Endothelial cell of umbilical vein (primary cell): Measurements from ENCODE around the gene ESYT2. TPM values are rescaled to one million over a fixed set of nuclear protein-coding genes. Genes with fewer than 3 reads are reported as not detected.

Experiments used
- BruUV-seq: library from RNA; stranded (reverse); fragments of 400-500 nt; replicated peaks from 2 replicates; lab custom pipeline; 2021; lab: Mats Ljungman, UMichigan
- CTCF ChIA-PET: fragments of 300-600, 350-600 bp; sonication (Branson Sonifier 250); formaldehyde crosslinking; loops from one replicate; lab custom pipeline; 2021; ENCODE audit warnings: antibody characterized with exemption, inconsistent platforms; lab: Charles Lee
- POLR2A ChIA-PET: fragments of 300-600, 350-600 bp; sonication (Branson Sonifier 250); formaldehyde crosslinking; loops from one replicate; lab custom pipeline; 2021; ENCODE audit warnings: antibody characterized with exemption, inconsistent platforms; lab: Charles Lee
- DNase-seq: peaks from one replicate; pipeline ENCODE4 v3.0.0-alpha.2; 2011; ENCODE audit warnings: low read depth, low spot score
- FAIRE-seq: peaks from 2 replicates; lab custom pipeline; 2011; peaks lifted over from hg19 to GRCh38; lab: Jason Lieb, UNC
- H2AFZ ChIP-seq: 2 replicates; pipeline ENCODE4 v1.6.0; 2012; ENCODE audit warnings: low read depth, low read length, control low read depth, inconsistent platforms
- H3K27ac ChIP-seq: 2 replicates; pipeline ENCODE4 v1.5.1; 2011; ENCODE audit warnings: low read depth, mild to moderate bottlenecking, control low read depth, low read length, moderate library complexity; ENCODE audit not compliant: insufficient read depth
- H3K27me3 ChIP-seq, 2 experiments: 2 replicates each; pipeline versions ENCODE4 v1.6.0 to v1.6.1; 2011; ENCODE audit warnings: low read length in 2 of 2, mixed read lengths in 1 of 2; ENCODE audit not compliant: control insufficient read depth in 2 of 2, insufficient read depth in 2 of 2
- H3K36me3 ChIP-seq, 2 experiments: 2 replicates in 1 of 2; 3 replicates in 1 of 2; pipeline ENCODE4 v1.5.1; 2011; ENCODE audit warnings: low read length in 2 of 2, mild to moderate bottlenecking in 1 of 2, moderate library complexity in 1 of 2; ENCODE audit not compliant: control insufficient read depth in 2 of 2, insufficient read depth in 2 of 2; ENCODE audit errors: extremely low read depth in 1 of 2
- H3K4me1 ChIP-seq: 3 replicates; pipeline ENCODE4 v1.5.1; 2011; ENCODE audit warnings: mild to moderate bottlenecking, low read length; ENCODE audit not compliant: control insufficient read depth, insufficient read depth; ENCODE audit errors: extremely low read depth
- H3K4me2 ChIP-seq: 2 replicates; pipeline ENCODE4 v1.6.1; 2011; ENCODE audit warnings: low read length, control low read depth, mixed read lengths; ENCODE audit not compliant: insufficient read depth
- H3K4me3 ChIP-seq, 3 experiments: fragments of 200-600 bp in 1 of 3; sonication (generic), shearing (Covaris generic) in 1 of 3; replicated peaks in 1 of 3; 2 replicates each; pipeline ENCODE4 v1.5.1; 2011 to 2016; ENCODE audit warnings: control low read depth in 3 of 3, low read length in 3 of 3, mild to moderate bottlenecking in 2 of 3, inconsistent platforms in 1 of 3, low read depth in 1 of 3, moderate library complexity in 1 of 3; ENCODE audit not compliant: insufficient read depth in 1 of 3
- H3K79me2 ChIP-seq: 2 replicates; pipeline ENCODE4 v1.6.0; 2012; ENCODE audit warnings: low read length, inconsistent platforms; ENCODE audit not compliant: control insufficient read depth, insufficient read depth
- H3K9ac ChIP-seq: replicated peaks from 2 replicates; pipeline ENCODE3; 2011; ENCODE audit warnings: low read length, control low read depth; ENCODE audit not compliant: insufficient read depth; ENCODE audit errors: extremely low read depth
- H3K9me1 ChIP-seq: replicated peaks from 3 replicates; pipeline ENCODE4 v1.6.0; 2011; ENCODE audit warnings: mild to moderate bottlenecking, low read length; ENCODE audit not compliant: control insufficient read depth, insufficient read depth; ENCODE audit errors: extremely low read depth
- H3K9me3 ChIP-seq: replicated peaks from 2 replicates; pipeline ENCODE4 v1.5.1; 2012; ENCODE audit warnings: low read length, inconsistent platforms; ENCODE audit not compliant: control insufficient read depth, insufficient read depth
- H4K20me1 ChIP-seq: replicated peaks from 2 replicates; pipeline ENCODE3; 2011; ENCODE audit warnings: mild to moderate bottlenecking, low read length; ENCODE audit not compliant: control insufficient read depth, insufficient read depth; ENCODE audit errors: extremely low read depth
- FOS ChIP-seq: IDR thresholded peaks from 2 replicates; pipeline ENCODE4 v1.6.1; 2011; ENCODE audit warnings: mild to moderate bottlenecking, low read length, moderate library complexity, borderline replicate concordance; ENCODE audit not compliant: insufficient read depth
- GATA2 ChIP-seq: IDR thresholded peaks from 2 replicates; pipeline ENCODE4 v1.7.0; 2011; ENCODE audit warnings: low read depth, mild to moderate bottlenecking, moderate library complexity, mixed read lengths, low read length; ENCODE audit not compliant: insufficient read length, insufficient read depth
- dilution Hi-C: fragments of 300-500 bp; cut with MboI; formaldehyde crosslinking; loops from one replicate; pipeline ENCODE4 v1.15.0; 2019; ENCODE audit warnings: low sequenced_read_pairs; ENCODE audit not compliant: extremely low pct_ligation_motif_present
- intact Hi-C: fragments of 100-400 bp; cut with micrococcal nuclease; formaldehyde crosslinking; loops from one replicate; pipeline ENCODE4 v1.10.0; 2022
- polyA plus RNA-seq, 4 experiments: library from polyadenylated mRNA; depleted of rRNA in 3 of 4; stranded (reverse) in 3 of 4; unstranded in 1 of 4; fragments of >200 nt; gene quantifications; 2 replicates each; pipeline versions ENCODE4 v1.2.1 to v1.2.3, GENCODE V29; 2011 to 2012; ENCODE audit warnings: missing spikeins in 1 of 4
- total RNA-seq: library from RNA; stranded (reverse); gene quantifications from 2 replicates; pipeline ENCODE4 v1.2.3, GENCODE V29; 2021
- TF ChIP-seq, protein P1 (sequence below): IDR thresholded peaks from 2 replicates; pipeline ENCODE4 v1.6.1; 2011; ENCODE audit not compliant: insufficient read depth, insufficient read length

The ESYT2 gene
- total and polyA plus RNA-seq, 2 donors (not counting 3 experiments of a cell fraction or from before 2014, with no cell fraction given) = 18.8 to 46.6 TPM

DNA sequence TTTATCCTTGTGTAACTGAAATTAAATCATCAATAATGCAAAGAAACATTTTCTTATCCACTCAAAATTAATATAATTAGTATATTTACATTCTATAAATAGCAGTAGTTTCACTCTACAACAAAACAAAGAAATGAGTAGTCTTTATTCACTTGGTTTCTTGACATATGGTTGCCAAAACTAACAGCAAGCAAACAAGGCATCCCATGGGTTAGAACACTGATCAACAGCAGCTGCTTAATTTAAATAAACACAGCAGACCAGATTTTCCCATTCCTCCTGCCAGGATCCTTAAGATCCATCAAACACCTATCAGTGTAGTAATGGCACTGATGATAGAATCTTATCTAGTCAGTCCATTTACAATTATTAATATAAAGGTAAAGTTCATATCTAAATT is 146.9 kb downstream of the ESYT2 start:
- ChIA-PET CTCF (interaction anchor here (1.5 kb wide), 1 partner anchor 14 kb away, joined by 4 read pairs; no protein-coding TSS in a partner anchor), POLR2A (no interaction called here)
- H3K79me2 ChIP-seq = no peaks in the 10 kb centered on the region
- peaks cover 9% of the 10 kb centered on the region for H3K4me1 ChIP-seq
- intact Hi-C loops = no loop called here
- BruUV-seq = no TSS peak
- TF ChIP-seq FOS (no peak), GATA2 (no peak)
- TF ChIP-seq, protein P1, sequence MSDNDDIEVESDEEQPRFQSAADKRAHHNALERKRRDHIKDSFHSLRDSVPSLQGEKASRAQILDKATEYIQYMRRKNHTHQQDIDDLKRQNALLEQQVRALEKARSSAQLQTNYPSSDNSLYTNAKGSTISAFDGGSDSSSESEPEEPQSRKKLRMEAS = no peak
- no peak overlapping the region for H3K27ac ChIP-seq
- H3K9me1 ChIP-seq = no peaks in the 10 kb centered on the region
- FAIRE-seq (no peak), DNase-seq (no peak)
- H3K4me2 ChIP-seq = no peak overlapping the region
- no peaks in the 10 kb centered on the region for H3K9me3 ChIP-seq
- H3K4me3 ChIP-seq = no peak overlapping the region
- H4K20me1 ChIP-seq = no peaks in the 10 kb centered on the region
- peaks cover 0 to 28% of the 10 kb centered on the region in 2 experiments for H3K36me3 ChIP-seq
- H3K27me3 ChIP-seq = no peaks in the 10 kb centered on the region
- dilution Hi-C loops = no loop called here
- H2AFZ ChIP-seq = no peak overlapping the region
- no peak overlapping the region for H3K9ac ChIP-seq

Other genes starting within 250 kb of the ESYT2 start
- 0.51 and 0.62 TPM in 2 replicates for gene PTPRN2, start 241.7 kb downstream of the ESYT2 start, total RNA-seq
- gene PTPRN2, start 241.7 kb downstream of the ESYT2 start, polyA plus RNA-seq = 0.78 and 0.88 TPM in 2 replicates
- gene NCAPG2, start 124.7 kb downstream of the ESYT2 start, total RNA-seq = 62.3 and 66.9 TPM in 2 replicates
- 15.5 and 19.2 TPM in 2 replicates for gene NCAPG2, start 124.7 kb downstream of the ESYT2 start, polyA plus RNA-seq
- 13.9 and 14.6 TPM in 2 replicates for gene DYNC2I1, start 27.0 kb upstream of the ESYT2 start, total RNA-seq
- 10.4 and 10.8 TPM in 2 replicates for gene DYNC2I1, start 27.0 kb upstream of the ESYT2 start, polyA plus RNA-seq